Measurements from ENCODE around the gene SGCB. TPM values are rescaled to one million over a fixed set of nuclear protein-coding genes. Genes with fewer than 3 reads are reported as not detected.

SGCB gene
- total RNA-seq, 1 donor from 2014 or later: 30.1 TPM

DNA sequence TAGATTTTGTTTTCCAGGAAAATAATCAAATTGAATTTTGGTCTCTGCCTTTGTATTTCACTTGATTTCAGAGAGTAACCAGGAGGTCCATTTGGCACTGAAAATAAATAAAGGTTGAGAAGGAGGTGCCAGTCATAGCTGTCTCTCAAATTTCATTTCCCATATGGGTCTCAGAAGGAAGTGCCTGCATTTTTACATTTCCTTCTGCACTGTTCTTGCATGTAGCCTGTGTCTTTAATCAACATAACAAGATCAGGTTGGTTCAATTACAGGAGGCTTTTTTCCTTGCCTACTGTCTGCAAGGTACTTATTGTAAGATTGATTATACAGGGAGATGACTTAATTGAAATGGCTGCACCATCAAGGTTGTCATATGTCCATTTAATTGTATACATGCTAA, 33.7 kb downstream of the SGCB start:
- Mint-ChIP-seq H3K27ac (no peak overlapping the region), H3K4me3 (ENCODE audit: low read depth) (no peak overlapping the region), H3K9me3 (ENCODE audit: low read depth) (no peaks in the 10 kb centered on the region), H3K27me3 (no peaks in the 10 kb centered on the region), H3K36me3 (ENCODE audit: insufficient read depth) (no peaks in the 10 kb centered on the region), H3K4me1 (ENCODE audit: low read depth) (no peaks in the 10 kb centered on the region)
- no peak for DNase-seq (ENCODE audit: low spot score, unreplicated experiment)
- TF ChIP-seq, protein P1, sequence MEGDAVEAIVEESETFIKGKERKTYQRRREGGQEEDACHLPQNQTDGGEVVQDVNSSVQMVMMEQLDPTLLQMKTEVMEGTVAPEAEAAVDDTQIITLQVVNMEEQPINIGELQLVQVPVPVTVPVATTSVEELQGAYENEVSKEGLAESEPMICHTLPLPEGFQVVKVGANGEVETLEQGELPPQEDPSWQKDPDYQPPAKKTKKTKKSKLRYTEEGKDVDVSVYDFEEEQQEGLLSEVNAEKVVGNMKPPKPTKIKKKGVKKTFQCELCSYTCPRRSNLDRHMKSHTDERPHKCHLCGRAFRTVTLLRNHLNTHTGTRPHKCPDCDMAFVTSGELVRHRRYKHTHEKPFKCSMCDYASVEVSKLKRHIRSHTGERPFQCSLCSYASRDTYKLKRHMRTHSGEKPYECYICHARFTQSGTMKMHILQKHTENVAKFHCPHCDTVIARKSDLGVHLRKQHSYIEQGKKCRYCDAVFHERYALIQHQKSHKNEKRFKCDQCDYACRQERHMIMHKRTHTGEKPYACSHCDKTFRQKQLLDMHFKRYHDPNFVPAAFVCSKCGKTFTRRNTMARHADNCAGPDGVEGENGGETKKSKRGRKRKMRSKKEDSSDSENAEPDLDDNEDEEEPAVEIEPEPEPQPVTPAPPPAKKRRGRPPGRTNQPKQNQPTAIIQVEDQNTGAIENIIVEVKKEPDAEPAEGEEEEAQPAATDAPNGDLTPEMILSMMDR (IDR thresholded peaks at IDR 0.05; ENCODE audit: unreplicated experiment): no peak

DNA sequence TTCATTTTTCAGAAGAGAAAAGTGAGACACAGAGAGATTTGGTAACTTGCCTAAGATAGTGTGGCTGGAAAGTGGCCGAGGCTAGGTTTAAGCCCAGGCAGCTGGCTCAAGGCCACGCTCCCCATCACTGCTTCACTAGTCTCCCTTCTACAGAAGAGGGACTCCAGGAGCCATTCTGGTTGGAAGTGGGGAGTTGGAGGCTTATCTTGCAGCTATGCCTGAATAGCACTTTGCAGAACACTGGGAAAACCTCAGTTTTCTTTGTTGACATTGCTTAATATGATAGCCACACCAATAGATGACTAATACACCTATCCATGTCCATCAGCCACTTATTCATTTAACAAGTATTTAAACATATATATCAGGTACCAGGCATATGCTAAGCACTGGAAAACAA, 36.5 kb downstream of the SGCB start:
- TF ChIP-seq, protein P1 (IDR thresholded peaks at IDR 0.05; ENCODE audit: unreplicated experiment): no peak
- H3K4me1 Mint-ChIP-seq (ENCODE audit: low read depth): no peaks in the 10 kb centered on the region
- no peak overlapping the region for H3K4me3 Mint-ChIP-seq (ENCODE audit: low read depth)
- H3K9me3 Mint-ChIP-seq (ENCODE audit: low read depth): no peaks in the 10 kb centered on the region
- H3K27me3 Mint-ChIP-seq: no peaks in the 10 kb centered on the region
- H3K36me3 Mint-ChIP-seq (ENCODE audit: insufficient read depth): no peaks in the 10 kb centered on the region
- no peak overlapping the region for H3K27ac Mint-ChIP-seq
- DNase-seq (ENCODE audit: low spot score, unreplicated experiment): no peak

DNA sequence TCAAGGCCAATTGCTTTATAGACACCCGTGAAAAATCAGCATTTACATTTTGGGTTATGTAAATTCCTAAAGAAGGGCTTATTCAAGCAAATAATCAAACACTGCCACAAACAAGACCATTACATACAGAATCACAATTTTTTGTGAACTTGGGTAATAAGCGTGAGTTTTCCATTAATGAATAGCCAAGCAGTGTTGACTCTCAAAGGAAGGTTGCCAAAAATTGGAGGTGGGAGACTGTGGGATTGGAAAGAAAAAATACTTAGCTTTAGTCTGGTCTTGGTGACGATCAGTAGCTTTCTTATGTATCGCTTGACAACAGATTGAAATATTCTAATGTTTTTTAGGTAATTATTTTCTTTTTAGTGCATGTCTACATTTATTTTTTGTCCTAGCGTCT, 38.8 kb downstream of the SGCB start:
- no peaks in the 10 kb centered on the region for H3K27me3 Mint-ChIP-seq
- H3K9me3 Mint-ChIP-seq (ENCODE audit: low read depth): no peaks in the 10 kb centered on the region
- no peaks in the 10 kb centered on the region for H3K36me3 Mint-ChIP-seq (ENCODE audit: insufficient read depth)
- TF ChIP-seq, protein P1 (IDR thresholded peaks at IDR 0.05; ENCODE audit: unreplicated experiment): no peak
- no peaks in the 10 kb centered on the region for H3K4me1 Mint-ChIP-seq (ENCODE audit: low read depth)
- no peak for DNase-seq (ENCODE audit: low spot score, unreplicated experiment)
- no peak overlapping the region for H3K27ac Mint-ChIP-seq
- no peak overlapping the region for H3K4me3 Mint-ChIP-seq (ENCODE audit: low read depth)

DNA sequence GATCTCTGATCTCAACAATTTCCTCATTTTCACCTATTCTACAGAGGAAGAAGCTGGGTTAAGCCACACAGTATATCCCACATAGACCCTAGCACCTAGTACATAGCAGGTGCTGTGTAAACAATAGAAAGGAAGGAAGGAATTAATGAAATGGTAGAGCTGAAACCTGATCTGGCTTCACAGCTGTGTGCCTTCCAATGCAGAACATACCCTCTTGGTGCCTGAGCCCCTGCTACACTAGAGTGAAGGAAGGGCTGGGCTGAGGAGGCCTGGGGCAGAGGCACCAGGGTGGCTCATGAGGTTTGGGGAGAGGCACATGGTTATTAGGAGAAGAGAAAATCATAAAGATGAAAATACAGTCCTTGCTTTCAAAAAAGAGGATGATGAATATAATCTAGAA, 39.3 kb downstream of the SGCB start:
- DNase-seq (ENCODE audit: low spot score, unreplicated experiment): no peak
- no peak overlapping the region for H3K27ac Mint-ChIP-seq
- TF ChIP-seq, protein P1 (IDR thresholded peaks at IDR 0.05; ENCODE audit: unreplicated experiment): no peak
- H3K27me3 Mint-ChIP-seq: no peaks in the 10 kb centered on the region
- no peak overlapping the region for H3K4me3 Mint-ChIP-seq (ENCODE audit: low read depth)
- no peaks in the 10 kb centered on the region for H3K4me1 Mint-ChIP-seq (ENCODE audit: low read depth)
- no peaks in the 10 kb centered on the region for H3K9me3 Mint-ChIP-seq (ENCODE audit: low read depth)
- H3K36me3 Mint-ChIP-seq (ENCODE audit: insufficient read depth): no peaks in the 10 kb centered on the region

DNA sequence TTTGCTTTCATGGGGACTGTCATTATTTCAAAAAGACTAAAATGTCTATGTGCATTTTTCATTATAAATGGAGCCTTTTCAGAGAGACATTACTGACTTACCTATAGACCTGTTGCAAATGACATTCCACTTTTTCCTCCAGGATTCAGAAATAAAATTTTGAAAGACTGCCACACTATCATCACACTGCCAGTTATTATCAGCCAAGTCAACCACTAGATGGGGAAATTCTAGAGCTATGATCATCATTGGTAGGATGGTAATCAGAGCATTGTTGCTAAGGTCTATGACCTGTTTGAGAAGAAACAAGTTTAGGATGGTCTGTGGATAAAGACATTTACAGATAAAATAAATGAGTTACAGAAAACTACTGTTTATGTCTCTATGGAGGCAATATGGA, 40.5 kb downstream of the SGCB start:
- H3K4me3 Mint-ChIP-seq (ENCODE audit: low read depth): no peak overlapping the region

More for the DNA sequence above, 40.5 kb downstream of the SGCB start:
- TF ChIP-seq, protein P1 (IDR thresholded peaks at IDR 0.05; ENCODE audit: unreplicated experiment): no peak
- Mint-ChIP-seq H3K9me3 (ENCODE audit: low read depth) (no peaks in the 10 kb centered on the region), H3K27ac (no peak overlapping the region), H3K27me3 (no peaks in the 10 kb centered on the region), H3K4me1 (ENCODE audit: low read depth) (no peaks in the 10 kb centered on the region), H3K36me3 (ENCODE audit: insufficient read depth) (no peaks in the 10 kb centered on the region)
- DNase-seq (ENCODE audit: low spot score, unreplicated experiment): no peak
